HCT116 (cell line): ENCODE data around the gene SNTG2.

Experiments used
- ATF3 ChIP-seq: IDR thresholded peaks from 2 replicates; pipeline ENCODE4 v1.6.1; 2012
- CTCF ChIP-seq, 3 experiments: fragments of 200-600 bp in 1 of 3; sonication (generic) in 1 of 3; IDR thresholded peaks in 2 of 3; conservative IDR thresholded peaks in 1 of 3; 2 replicates each; pipeline ENCODE4 v1.5.1; 2012 to 2017; ENCODE audit warnings: low read depth in 2 of 3, low read length in 2 of 3, antibody characterized with exemption in 1 of 3, borderline replicate concordance in 1 of 3, control low read depth in 1 of 3, mild to moderate bottlenecking in 1 of 3, mixed read lengths in 1 of 3, mixed run types in 1 of 3, moderate library complexity in 1 of 3; ENCODE audit not compliant: insufficient read depth in 1 of 3
- EGR1 ChIP-seq: IDR thresholded peaks from 2 replicates; pipeline ENCODE4 v1.6.1; 2012; ENCODE audit warnings: low read depth
- EZH2 ChIP-seq: fragments of 200-600 bp; sonication (generic); IDR thresholded peaks from 2 replicates; pipeline ENCODE4 v1.6.1; 2017; ENCODE audit warnings: antibody characterized with exemption, mixed run types
- EZH2phosphoT487 ChIP-seq: fragments of 200-600 bp; IDR thresholded peaks from 2 replicates; pipeline ENCODE4 v1.6.1; 2018; ENCODE audit warnings: antibody characterized with exemption, borderline replicate concordance
- JUND ChIP-seq: IDR thresholded peaks from 2 replicates; pipeline ENCODE4 v1.6.1; 2012
- POLR2A ChIP-seq: IDR thresholded peaks from 2 replicates; pipeline ENCODE4 v1.7.0; 2011; ENCODE audit warnings: borderline replicate concordance; ENCODE audit not compliant: insufficient read depth, insufficient read length; ENCODE audit errors: extremely low read depth
- POLR2AphosphoS5 ChIP-seq: IDR thresholded peaks from 2 replicates; pipeline ENCODE4 v1.6.1; 2011; ENCODE audit warnings: mild to moderate bottlenecking, low read depth, low read length, moderate library complexity
- REST ChIP-seq: IDR thresholded peaks from 2 replicates; pipeline ENCODE4 v1.6.1; 2012; ENCODE audit warnings: low read depth
- SIN3A ChIP-seq: IDR thresholded peaks from 2 replicates; pipeline ENCODE4 v1.6.1; 2012; ENCODE audit warnings: low read depth
- YY1 ChIP-seq: IDR thresholded peaks from 2 replicates; pipeline ENCODE4 v1.6.1; 2011; ENCODE audit warnings: low read length, low read depth, moderate library complexity, mild to moderate bottlenecking; ENCODE audit not compliant: insufficient replicate concordance; ENCODE audit errors: extremely low read depth
- ZBTB33 ChIP-seq: IDR thresholded peaks from 2 replicates; pipeline ENCODE4 v1.6.1; 2011; ENCODE audit warnings: mild to moderate bottlenecking, low read length, moderate library complexity; ENCODE audit not compliant: insufficient replicate concordance; ENCODE audit errors: extremely low read depth

- TF ChIP-seq REST (no peak), CTCF (IDR thresholded peaks at IDR 0.05 in 2 of 3, conservative IDR thresholded peaks at IDR 0.05 in 1 of 3; ENCODE audit: borderline replicate concordance in 1 of 3, insufficient read depth in 1 of 3, low read depth in 2 of 3, low read length in 2 of 3) (no peak), JUND (no peak), POLR2A (no peak), POLR2AphosphoS5 (no peak), YY1 (no peak), EZH2 (no peak), SIN3A (no peak), EGR1 (no peak), EZH2phosphoT487 (no peak), ATF3 (no peak), ZBTB33 (no peak)
Measured at GRCh38 chr2:1370461-1370860, 419.8 kb downstream of the SNTG2 start.
